Measurements from ENCODE around the gene PDX1.

DNA sequence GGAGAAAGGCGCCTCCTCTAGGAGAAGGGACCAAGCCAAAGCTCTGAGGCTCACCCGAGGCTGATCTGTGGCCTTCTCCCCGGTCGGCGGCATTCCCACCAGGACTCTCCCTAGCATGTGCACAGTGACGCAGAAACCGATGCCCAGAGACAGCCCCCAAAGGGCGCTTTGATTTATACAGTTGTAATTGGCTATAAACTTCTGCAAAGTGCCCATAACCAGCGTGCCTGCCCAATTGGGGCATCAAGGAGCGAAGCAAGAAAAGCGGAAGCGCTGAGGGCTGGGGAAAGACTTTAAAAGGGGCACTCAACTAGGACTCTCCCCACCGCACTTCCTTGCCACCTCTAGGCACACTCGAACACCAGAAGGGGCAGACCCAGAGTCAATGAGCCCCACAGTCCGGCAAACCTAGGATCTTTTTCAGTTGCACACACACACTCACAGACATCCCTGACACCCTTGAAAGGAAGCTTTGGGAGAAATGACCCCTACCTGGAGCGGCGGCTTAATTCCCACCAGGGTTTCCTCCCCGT, 47.5 kb downstream of the PDX1 start:
- TF ChIP-seq, protein P1, sequence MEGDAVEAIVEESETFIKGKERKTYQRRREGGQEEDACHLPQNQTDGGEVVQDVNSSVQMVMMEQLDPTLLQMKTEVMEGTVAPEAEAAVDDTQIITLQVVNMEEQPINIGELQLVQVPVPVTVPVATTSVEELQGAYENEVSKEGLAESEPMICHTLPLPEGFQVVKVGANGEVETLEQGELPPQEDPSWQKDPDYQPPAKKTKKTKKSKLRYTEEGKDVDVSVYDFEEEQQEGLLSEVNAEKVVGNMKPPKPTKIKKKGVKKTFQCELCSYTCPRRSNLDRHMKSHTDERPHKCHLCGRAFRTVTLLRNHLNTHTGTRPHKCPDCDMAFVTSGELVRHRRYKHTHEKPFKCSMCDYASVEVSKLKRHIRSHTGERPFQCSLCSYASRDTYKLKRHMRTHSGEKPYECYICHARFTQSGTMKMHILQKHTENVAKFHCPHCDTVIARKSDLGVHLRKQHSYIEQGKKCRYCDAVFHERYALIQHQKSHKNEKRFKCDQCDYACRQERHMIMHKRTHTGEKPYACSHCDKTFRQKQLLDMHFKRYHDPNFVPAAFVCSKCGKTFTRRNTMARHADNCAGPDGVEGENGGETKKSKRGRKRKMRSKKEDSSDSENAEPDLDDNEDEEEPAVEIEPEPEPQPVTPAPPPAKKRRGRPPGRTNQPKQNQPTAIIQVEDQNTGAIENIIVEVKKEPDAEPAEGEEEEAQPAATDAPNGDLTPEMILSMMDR (IDR thresholded peaks at IDR 0.05) = no peak
- no peak for TF ChIP-seq POLR2A (IDR thresholded peaks at IDR 0.05)

Data from testis (tissue), 2 donors.